Neuronal stem cell (in vitro differentiated cells): ENCODE data around the gene CEP192.

ENCODE experiments used
- DNase-seq: peaks from one replicate; pipeline ENCODE4 v3.0.0-alpha.2; 2013; ENCODE audit warnings: low spot score
- H2AFZ ChIP-seq: one replicate; pipeline ENCODE4 v1.6.1; 2013; ENCODE audit warnings: mild to moderate bottlenecking, low read length, inconsistent platforms
- H2AK5ac ChIP-seq: 2 replicates; pipeline ENCODE4 v1.6.1; 2013; ENCODE audit warnings: low read depth, mild to moderate bottlenecking, inconsistent platforms, low read length, moderate library complexity, mixed read lengths
- H2BK120ac ChIP-seq: 2 replicates; pipeline ENCODE4 v1.6.1; 2013; ENCODE audit warnings: low read depth, mild to moderate bottlenecking, inconsistent platforms, low read length, moderate library complexity, mixed read lengths
- H2BK12ac ChIP-seq: one replicate; pipeline ENCODE4 v1.6.1; 2013; ENCODE audit warnings: low read length, inconsistent platforms
- H2BK15ac ChIP-seq: 2 replicates; pipeline ENCODE4 v1.6.1; 2013; ENCODE audit warnings: mild to moderate bottlenecking, low read length, inconsistent platforms, mixed read lengths
- H2BK5ac ChIP-seq: one replicate; pipeline ENCODE4 v1.6.1; 2013; ENCODE audit warnings: inconsistent platforms, mild to moderate bottlenecking, low read length, moderate library complexity
- H3K14ac ChIP-seq: one replicate; pipeline ENCODE4 v1.6.1; 2013; ENCODE audit warnings: low read length, inconsistent platforms
- H3K18ac ChIP-seq: 2 replicates; pipeline ENCODE4 v1.6.1; 2013; ENCODE audit warnings: low read length, inconsistent platforms
- H3K23ac ChIP-seq: 2 replicates; pipeline ENCODE4 v1.6.1; 2013; ENCODE audit warnings: low read depth, mild to moderate bottlenecking, mixed read lengths, low read length, inconsistent platforms; ENCODE audit not compliant: poor library complexity
- H3K27ac ChIP-seq: replicated peaks from 3 replicates; pipeline ENCODE4 v1.5.1; 2013; ENCODE audit warnings: low read length, inconsistent platforms
- H3K27me3 ChIP-seq, 3 experiments: 2 replicates each; pipeline ENCODE4 v1.6.1; 2013; ENCODE audit warnings: low read length in 3 of 3, mild to moderate bottlenecking in 2 of 3, inconsistent platforms in 1 of 3, low read depth in 1 of 3, mixed read lengths in 1 of 3, moderate library complexity in 1 of 3; ENCODE audit not compliant: control insufficient read depth in 3 of 3, insufficient read depth in 3 of 3
- H3K36me3 ChIP-seq, 2 donors: replicated peaks in 1 of 2; 2 replicates each; pipeline ENCODE4 v1.6.1; 2013; ENCODE audit warnings: low read length in 2 of 2; ENCODE audit not compliant: control insufficient read depth in 2 of 2, insufficient read depth in 2 of 2
- H3K4ac ChIP-seq: 2 replicates; pipeline ENCODE4 v1.6.1; 2013; ENCODE audit warnings: inconsistent platforms, mild to moderate bottlenecking, low read length, moderate library complexity
- H3K4me1 ChIP-seq, 2 donors: 1 replicate in 1 of 2; 2 replicates in 1 of 2; pipeline ENCODE4 v1.6.1; 2013; ENCODE audit warnings: low read length in 2 of 2, low read depth in 1 of 2; ENCODE audit not compliant: control insufficient read depth in 2 of 2, insufficient read depth in 1 of 2
- H3K4me2 ChIP-seq: one replicate; pipeline ENCODE4 v1.6.1; 2013; ENCODE audit warnings: mild to moderate bottlenecking, low read length, inconsistent platforms; ENCODE audit not compliant: insufficient read depth, poor library complexity, severe bottlenecking
- H3K4me3 ChIP-seq, 2 donors: 2 replicates each; pipeline ENCODE4 v1.5.1; 2013; ENCODE audit warnings: low read length in 2 of 2, mild to moderate bottlenecking in 2 of 2, inconsistent platforms in 1 of 2, moderate library complexity in 1 of 2
- H3K79me1 ChIP-seq: one replicate; pipeline ENCODE4 v1.6.1; 2013; ENCODE audit warnings: low read depth, mild to moderate bottlenecking, inconsistent platforms, low read length, moderate library complexity
- H3K9ac ChIP-seq: one replicate; pipeline ENCODE4 v1.6.1; 2013; ENCODE audit warnings: mild to moderate bottlenecking, low read depth, low read length, inconsistent platforms; ENCODE audit not compliant: poor library complexity
- H3K9me3 ChIP-seq, 2 donors: replicated peaks in 1 of 2; 2 replicates each; pipeline versions ENCODE3 to v1.6.1; 2013; ENCODE audit warnings: low read length in 2 of 2, mild to moderate bottlenecking in 2 of 2, inconsistent platforms in 1 of 2, low read depth in 1 of 2, mixed read lengths in 1 of 2, moderate library complexity in 1 of 2; ENCODE audit not compliant: control insufficient read depth in 2 of 2, insufficient read depth in 1 of 2
- H4K8ac ChIP-seq: one replicate; pipeline ENCODE4 v1.6.1; 2013; ENCODE audit warnings: low read depth, mild to moderate bottlenecking, inconsistent platforms, low read length, moderate library complexity
- H4K91ac ChIP-seq: one replicate; pipeline ENCODE4 v1.6.1; 2013; ENCODE audit warnings: low read length, low read depth, mild to moderate bottlenecking, inconsistent platforms; ENCODE audit not compliant: poor library complexity
- WGBS, 2 donors: extraction: QIAGEN DNeasy Blood & Tissue Kit; methylation state at CpG; one replicate each; pipeline ENCODE4 v1.1.7; 2013; ENCODE audit warnings: missing lambda C conversion rate in 2 of 2, mixed read lengths in 1 of 2; ENCODE audit not compliant: insufficient read length in 2 of 2, insufficient replicate concordance in 1 of 2; ENCODE audit errors: extremely low coverage in 2 of 2; 5-methylcytosine and 5-hydroxymethylcytosine counted together

The CEP192 gene

GRCh38 chr18:13017247-13017875 lies 26.2 kb downstream of the CEP192 start:
- WGBS, 2 donors = no CpG with 5 or more reads among the region's 2 CpGs
- no peak for DNase-seq
- H3K4me3 ChIP-seq = no peak overlapping the region
- no peak overlapping the region for H4K91ac ChIP-seq
- H3K4ac ChIP-seq = no peak overlapping the region
- no peak overlapping the region for H2BK120ac ChIP-seq
- H3K23ac ChIP-seq = no peak overlapping the region
- H3K4me2 ChIP-seq = no peak overlapping the region
- no peak overlapping the region for H3K14ac ChIP-seq
- peaks cover 17 to 99% of the 10 kb centered on the region in 2 donors for H3K36me3 ChIP-seq
- H3K9me3 ChIP-seq = no peaks in the 10 kb centered on the region
- no peaks in the 10 kb centered on the region for H3K4me1 ChIP-seq
- no peak overlapping the region for H4K8ac ChIP-seq
- H3K9ac ChIP-seq = no peak overlapping the region
- H3K18ac ChIP-seq = no peak overlapping the region
- H2AK5ac ChIP-seq = no peak overlapping the region
- no peaks in the 10 kb centered on the region for H3K27me3 ChIP-seq
- H3K27ac ChIP-seq = no peak overlapping the region
- H2BK15ac ChIP-seq = no peak overlapping the region
- no peaks in the 10 kb centered on the region for H3K79me1 ChIP-seq
- no peak overlapping the region for H2AFZ ChIP-seq
- H2BK12ac ChIP-seq = no peak overlapping the region
- no peak overlapping the region for H2BK5ac ChIP-seq

- Histone ChIP-seq H2AK5ac (no peak overlapping the region), H3K4ac (no peak overlapping the region), H4K8ac (no peak overlapping the region), H3K9me3 (peaks cover 0 to 7% of the 10 kb centered on the region in 2 donors), H2BK5ac (no peak overlapping the region), H4K91ac (no peak overlapping the region), H2BK15ac (no peak overlapping the region), H3K4me2 (no peak overlapping the region), H3K18ac (no peak overlapping the region), H3K23ac (no peak overlapping the region), H3K14ac (no peak overlapping the region), H3K36me3 (peaks cover 14 to 99% of the 10 kb centered on the region in 2 donors), H3K27me3 (no peaks in the 10 kb centered on the region), H3K27ac (no peak overlapping the region), H3K4me1 (no peaks in the 10 kb centered on the region), H2BK120ac (no peak overlapping the region), H3K4me3 (no peak overlapping the region), H2AFZ (no peak overlapping the region), H2BK12ac (no peak overlapping the region), H3K79me1 (no peaks in the 10 kb centered on the region), H3K9ac (no peak overlapping the region)
- WGBS, 2 donors = no CpG with 5 or more reads among the region's 2 CpGs
- no peak for DNase-seq
These were observed 27.2 kb downstream of the CEP192 start for GRCh38 chr18:13018374-13018773.

- Histone ChIP-seq H3K18ac (no peak overlapping the region), H4K91ac (no peak overlapping the region), H3K79me1 (no peaks in the 10 kb centered on the region), H3K9ac (no peak overlapping the region), H3K27ac (no peak overlapping the region), H3K4ac (no peak overlapping the region), H3K4me2 (no peak overlapping the region), H3K4me3 (no peak overlapping the region), H2BK5ac (no peak overlapping the region), H2AK5ac (no peak overlapping the region), H2AFZ (no peak overlapping the region), H3K4me1 (no peaks in the 10 kb centered on the region), H3K9me3 (peaks cover 0 to 12% of the 10 kb centered on the region in 2 donors), H3K23ac (no peak overlapping the region), H3K27me3 (no peaks in the 10 kb centered on the region), H2BK12ac (no peak overlapping the region), H2BK15ac (no peak overlapping the region), H2BK120ac (no peak overlapping the region), H3K14ac (no peak overlapping the region), H3K36me3 (peaks cover 12 to 98% of the 10 kb centered on the region in 2 donors), H4K8ac (no peak overlapping the region)
- no CpG with 5 or more reads among the region's 3 CpGs for WGBS, 2 donors
- DNase-seq = no peak
These were observed 28.1 kb downstream of the CEP192 start for GRCh38 chr18:13019301-13019700.

GRCh38 chr18:13022644-13023043 lies 31.5 kb downstream of the CEP192 start:
- Histone ChIP-seq H3K14ac (no peak overlapping the region), H3K18ac (no peak overlapping the region), H3K9ac (no peak overlapping the region), H3K4ac (no peak overlapping the region), H2BK120ac (no peak overlapping the region), H3K79me1 (no peaks in the 10 kb centered on the region), H3K9me3 (peaks cover 0 to 12% of the 10 kb centered on the region in 2 donors), H3K4me2 (no peak overlapping the region), H4K91ac (no peak overlapping the region), H4K8ac (no peak overlapping the region), H3K27ac (no peak overlapping the region), H2BK12ac (no peak overlapping the region), H3K36me3 (peaks cover 5 to 94% of the 10 kb centered on the region in 2 donors), H3K4me1 (no peaks in the 10 kb centered on the region), H3K27me3 (no peaks in the 10 kb centered on the region), H2BK5ac (no peak overlapping the region), H3K4me3 (no peak overlapping the region), H2AK5ac (no peak overlapping the region), H2BK15ac (no peak overlapping the region), H2AFZ (no peak overlapping the region), H3K23ac (no peak overlapping the region)
- DNase-seq = no peak
